Measurements from ENCODE around the gene C1orf174.

Gene C1orf174

GRCh38 chr1:3931007-3931912, 31.2 kb upstream of the C1orf174 start:
- H3K4me1 Mint-ChIP-seq (ENCODE audit: low read depth): no peaks in the 10 kb centered on the region
- H3K4me3 Mint-ChIP-seq: no peak overlapping the region
- no peak overlapping the region for H3K27ac Mint-ChIP-seq
- peaks cover 1% of the 10 kb centered on the region for H3K27me3 Mint-ChIP-seq
- H3K36me3 Mint-ChIP-seq: no peaks in the 10 kb centered on the region
- no peaks in the 10 kb centered on the region for H3K9me3 Mint-ChIP-seq (ENCODE audit: low read depth)

- H3K36me3 Mint-ChIP-seq: no peaks in the 10 kb centered on the region
- H3K4me3 Mint-ChIP-seq: no peak overlapping the region
- peaks cover 1% of the 10 kb centered on the region for H3K27me3 Mint-ChIP-seq
- H3K27ac Mint-ChIP-seq: no peak overlapping the region
- no peaks in the 10 kb centered on the region for H3K4me1 Mint-ChIP-seq (ENCODE audit: low read depth)
- H3K9me3 Mint-ChIP-seq (ENCODE audit: low read depth): no peaks in the 10 kb centered on the region
Measured at GRCh38 chr1:3930301-3931006, 30.4 kb upstream of the C1orf174 start.

- no peak overlapping the region for H3K4me3 Mint-ChIP-seq
- no peak overlapping the region for H3K27ac Mint-ChIP-seq
- peaks cover 4% of the 10 kb centered on the region for H3K27me3 Mint-ChIP-seq
- no peaks in the 10 kb centered on the region for H3K9me3 Mint-ChIP-seq (ENCODE audit: low read depth)
- no peaks in the 10 kb centered on the region for H3K36me3 Mint-ChIP-seq
- no peaks in the 10 kb centered on the region for H3K4me1 Mint-ChIP-seq (ENCODE audit: low read depth)
Measured at GRCh38 chr1:3929126-3929525, 29.1 kb upstream of the C1orf174 start.

- Mint-ChIP-seq H3K27ac (no peak overlapping the region), H3K4me3 (no peak overlapping the region), H3K36me3 (no peaks in the 10 kb centered on the region), H3K27me3 (peaks cover 2% of the 10 kb centered on the region), H3K4me1 (ENCODE audit: low read depth) (no peaks in the 10 kb centered on the region), H3K9me3 (ENCODE audit: low read depth) (no peaks in the 10 kb centered on the region)
Measured at GRCh38 chr1:3928586-3928985, 28.5 kb upstream of the C1orf174 start.

GRCh38 chr1:3926956-3927355, 26.9 kb upstream of the C1orf174 start:
- H3K4me3 Mint-ChIP-seq: no peak overlapping the region
- peaks cover 2% of the 10 kb centered on the region for H3K27me3 Mint-ChIP-seq
- no peak overlapping the region for H3K27ac Mint-ChIP-seq
- no peaks in the 10 kb centered on the region for H3K36me3 Mint-ChIP-seq
- H3K9me3 Mint-ChIP-seq (ENCODE audit: low read depth): no peaks in the 10 kb centered on the region
- H3K4me1 Mint-ChIP-seq (ENCODE audit: low read depth): peaks cover 2% of the 10 kb centered on the region

- no peaks in the 10 kb centered on the region for H3K9me3 Mint-ChIP-seq (ENCODE audit: low read depth)
- H3K27me3 Mint-ChIP-seq: peaks cover 2% of the 10 kb centered on the region
- H3K4me1 Mint-ChIP-seq (ENCODE audit: low read depth): peaks cover 2% of the 10 kb centered on the region
- no peak overlapping the region for H3K27ac Mint-ChIP-seq
- no peak overlapping the region for H3K4me3 Mint-ChIP-seq
- H3K36me3 Mint-ChIP-seq: no peaks in the 10 kb centered on the region
Measured at GRCh38 chr1:3925762-3926161, 25.7 kb upstream of the C1orf174 start.

GRCh38 chr1:3925256-3925655, 25.2 kb upstream of the C1orf174 start:
- H3K27ac Mint-ChIP-seq: no peak overlapping the region
- no peak overlapping the region for H3K4me3 Mint-ChIP-seq
- peaks cover 2% of the 10 kb centered on the region for H3K27me3 Mint-ChIP-seq
- peaks cover 2% of the 10 kb centered on the region for H3K4me1 Mint-ChIP-seq (ENCODE audit: low read depth)
- H3K36me3 Mint-ChIP-seq: no peaks in the 10 kb centered on the region
- no peaks in the 10 kb centered on the region for H3K9me3 Mint-ChIP-seq (ENCODE audit: low read depth)

- no peak overlapping the region for H3K27ac Mint-ChIP-seq
- peaks cover 2% of the 10 kb centered on the region for H3K27me3 Mint-ChIP-seq
- no peaks in the 10 kb centered on the region for H3K9me3 Mint-ChIP-seq (ENCODE audit: low read depth)
- H3K4me1 Mint-ChIP-seq (ENCODE audit: low read depth): peaks cover 2% of the 10 kb centered on the region
- no peak overlapping the region for H3K4me3 Mint-ChIP-seq
- H3K36me3 Mint-ChIP-seq: no peaks in the 10 kb centered on the region
Measured at GRCh38 chr1:3924825-3925220, 24.8 kb upstream of the C1orf174 start.

GRCh38 chr1:3924186-3924824, 24.2 kb upstream of the C1orf174 start:
- Mint-ChIP-seq H3K36me3 (no peaks in the 10 kb centered on the region), H3K4me1 (ENCODE audit: low read depth) (peaks cover 2% of the 10 kb centered on the region), H3K27me3 (peaks cover 2% of the 10 kb centered on the region), H3K9me3 (ENCODE audit: low read depth) (no peaks in the 10 kb centered on the region), H3K4me3 (no peak overlapping the region), H3K27ac (no peak overlapping the region)

GRCh38 chr1:3923378-3924185, 23.5 kb upstream of the C1orf174 start:
- no peak overlapping the region for H3K27ac Mint-ChIP-seq

GRCh38 chr1:3922851-3923250, 22.8 kb upstream of the C1orf174 start:
- H3K4me3 Mint-ChIP-seq: no peak overlapping the region
- H3K27ac Mint-ChIP-seq: no peak overlapping the region
- no peaks in the 10 kb centered on the region for H3K36me3 Mint-ChIP-seq
- peaks cover 2% of the 10 kb centered on the region for H3K27me3 Mint-ChIP-seq
- peaks cover 2% of the 10 kb centered on the region for H3K4me1 Mint-ChIP-seq (ENCODE audit: low read depth)
- no peaks in the 10 kb centered on the region for H3K9me3 Mint-ChIP-seq (ENCODE audit: low read depth)

More at GRCh38 chr1:3923378-3924185, 23.5 kb upstream of the C1orf174 start:
- H3K9me3 Mint-ChIP-seq (ENCODE audit: low read depth): no peaks in the 10 kb centered on the region
- no peaks in the 10 kb centered on the region for H3K36me3 Mint-ChIP-seq
- peaks cover 2% of the 10 kb centered on the region for H3K4me1 Mint-ChIP-seq (ENCODE audit: low read depth)
- H3K4me3 Mint-ChIP-seq: no peak overlapping the region
- H3K27me3 Mint-ChIP-seq: peaks cover 2% of the 10 kb centered on the region

GRCh38 chr1:3922201-3922725, 22.2 kb upstream of the C1orf174 start:
- Mint-ChIP-seq H3K4me3 (no peak overlapping the region), H3K36me3 (no peaks in the 10 kb centered on the region), H3K27ac (no peak overlapping the region), H3K27me3 (peaks cover 2% of the 10 kb centered on the region), H3K9me3 (ENCODE audit: low read depth) (no peaks in the 10 kb centered on the region), H3K4me1 (ENCODE audit: low read depth) (peaks cover 2% of the 10 kb centered on the region)

GRCh38 chr1:3921765-3922164, 21.7 kb upstream of the C1orf174 start:
- Mint-ChIP-seq H3K4me3 (no peak overlapping the region), H3K27me3 (peaks cover 2% of the 10 kb centered on the region), H3K36me3 (no peaks in the 10 kb centered on the region), H3K27ac (no peak overlapping the region), H3K9me3 (ENCODE audit: low read depth) (no peaks in the 10 kb centered on the region), H3K4me1 (ENCODE audit: low read depth) (peaks cover 2% of the 10 kb centered on the region)

GRCh38 chr1:3919706-3920105, 19.6 kb upstream of the C1orf174 start:
- Mint-ChIP-seq H3K9me3 (ENCODE audit: low read depth) (no peaks in the 10 kb centered on the region), H3K4me1 (ENCODE audit: low read depth) (peaks cover 2% of the 10 kb centered on the region), H3K27me3 (no peaks in the 10 kb centered on the region), H3K27ac (no peak overlapping the region), H3K4me3 (no peak overlapping the region), H3K36me3 (no peaks in the 10 kb centered on the region)

Data from activated naive CD8-positive, alpha-beta T cell (primary cell).